HG03103 (cell line): Measurements from ENCODE around the gene PACSIN2.

Experiments used
- ATAC-seq: cut with Tn5 transposase; IDR thresholded peaks from one replicate; pipeline ENCODE4 v1.9.1; 2021; ENCODE audit warnings: low read depth; ENCODE audit not compliant: unreplicated experiment

The PACSIN2 gene

GRCh38 chr22:42889304-42889703, 125.6 kb downstream of the PACSIN2 start:
- peak; percentile 49 for ATAC-seq

- no peak for ATAC-seq
Measured at GRCh38 chr22:42887523-42888507, 127.1 kb downstream of the PACSIN2 start.

- ATAC-seq: no peak
Measured at GRCh38 chr22:42887120-42887519, 127.8 kb downstream of the PACSIN2 start.

GRCh38 chr22:42885446-42885845, 129.5 kb downstream of the PACSIN2 start:
- no peak for ATAC-seq

- no peak for ATAC-seq
Measured at GRCh38 chr22:42884616-42885375, 130.2 kb downstream of the PACSIN2 start.

GRCh38 chr22:42883970-42884369, 131.0 kb downstream of the PACSIN2 start:
- no peak for ATAC-seq

- ATAC-seq: no peak
Measured at GRCh38 chr22:42883121-42883520, 131.8 kb downstream of the PACSIN2 start.

GRCh38 chr22:42881982-42882656, 132.8 kb downstream of the PACSIN2 start:
- ATAC-seq: no peak

- no peak for ATAC-seq
Measured at GRCh38 chr22:42881298-42881697, 133.7 kb downstream of the PACSIN2 start.

GRCh38 chr22:42880815-42881214, 134.1 kb downstream of the PACSIN2 start:
- ATAC-seq: no peak

GRCh38 chr22:42879371-42880021, 135.5 kb downstream of the PACSIN2 start:
- no peak for ATAC-seq

- no peak for ATAC-seq
Measured at GRCh38 chr22:42878561-42879305, 136.2 kb downstream of the PACSIN2 start.

- no peak for ATAC-seq
Measured at GRCh38 chr22:42877597-42878340, 137.2 kb downstream of the PACSIN2 start.

GRCh38 chr22:42877158-42877557, 137.8 kb downstream of the PACSIN2 start:
- no peak for ATAC-seq

- ATAC-seq: no peak
Measured at GRCh38 chr22:42876041-42876440, 138.9 kb downstream of the PACSIN2 start.

- no peak for ATAC-seq
Measured at GRCh38 chr22:42874010-42874409, 140.9 kb downstream of the PACSIN2 start.

GRCh38 chr22:42873356-42873755, 141.6 kb downstream of the PACSIN2 start:
- ATAC-seq: no peak

- ATAC-seq: no peak
Measured at GRCh38 chr22:42872821-42873220, 142.1 kb downstream of the PACSIN2 start.
